ENCODE data around the gene ARL8B. TPM values are rescaled to one million over a fixed set of nuclear protein-coding genes. Genes with fewer than 3 reads are reported as not detected.

The ARL8B gene
- total and polyA plus RNA-seq, 2 of the 8 experiments (the other 6 are each of a cell fraction or from before 2014, with no cell fraction given) = 14.5 to 27.8 TPM

DNA sequence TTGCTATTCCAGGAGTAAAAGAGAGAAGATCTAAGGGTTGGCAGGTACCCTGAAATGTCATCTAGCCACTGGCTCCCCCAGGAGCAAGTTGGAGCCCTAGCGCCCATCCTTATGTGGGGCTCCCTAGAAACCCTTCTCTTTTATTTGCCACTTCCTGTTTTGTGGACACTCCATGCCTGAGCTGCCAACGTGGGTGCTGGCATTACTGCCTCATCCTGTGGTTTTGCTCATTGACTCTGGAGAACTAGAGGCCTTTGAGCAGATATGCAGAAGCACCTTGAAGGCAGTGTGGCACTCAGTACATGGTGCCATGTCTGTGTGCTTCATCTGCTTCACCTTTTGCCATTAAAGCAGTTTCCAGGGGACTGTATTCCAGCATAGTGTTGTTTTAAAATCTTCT lies 73.5 kb downstream of the ARL8B start:
- Histone ChIP-seq H2BK20ac (ENCODE audit: low read length) (no peak overlapping the region; the same call in 1 of the 2 replicates), H3K56ac (replicated peaks; ENCODE audit: insufficient read length, low read depth, low read length) (no peak overlapping the region), H3K79me1 (ENCODE audit: low read depth, low read length) (peaks cover 4% of the 10 kb centered on the region; the same call in 1 of the 2 replicates), H2BK5ac (ENCODE audit: low read depth, low read length) (0 out of 2 replicates have a peak overlapping the region, but pooled peaks have one; percentile 18), H3K79me2 (ENCODE audit: control insufficient read depth in 1 of 2, insufficient read depth in 2 of 2, low read length in 2 of 2) (peaks cover 0 to 44% of the 10 kb centered on the region in 2 experiments; a peak in 3 of 4 replicates), H3K9ac (replicated peaks in 1 of 4; ENCODE audit: extremely low read depth in 1 of 4, low read depth in 3 of 4, low read length in 3 of 4) (no peak overlapping the region), H4K8ac (ENCODE audit: extremely low read depth, insufficient read depth, low read length) (no peak overlapping the region; the same call in 1 of the 2 replicates), H3K27me3 (replicated peaks in 1 of 4; ENCODE audit: control insufficient read depth in 3 of 4, extremely low read depth in 1 of 4, insufficient read depth in 3 of 4, low read length in 3 of 4) (no peaks in the 10 kb centered on the region), H3K9me3 (ENCODE audit: insufficient read depth in 2 of 2, low read depth in 1 of 2, low read length in 1 of 2) (no peaks in the 10 kb centered on the region), H4K91ac (replicated peaks; ENCODE audit: insufficient read length, low read length) (no peak overlapping the region), H3K4me3 (ENCODE audit: extremely low read depth in 1 of 4, insufficient read depth in 2 of 4, low read depth in 3 of 4, low read length in 4 of 4) (no peak overlapping the region), H3K4me1 (replicated peaks in 1 of 4; ENCODE audit: control insufficient read depth in 3 of 4, insufficient read depth in 4 of 4, low read length in 3 of 4) (peaks cover 0 to 7% (median 5%) of the 10 kb centered on the region in 4 experiments; a peak in 5 of 7 replicates), H3K18ac (ENCODE audit: extremely low read depth, low read length) (no peak overlapping the region), H3K27ac (ENCODE audit: low read depth, low read length) (no peak overlapping the region), H3K36me3 (ENCODE audit: control insufficient read depth in 2 of 4, insufficient read depth in 4 of 4, low read length in 3 of 4) (peaks cover 0 to 11% (median 3%) of the 10 kb centered on the region in 4 experiments; a peak in 3 of 8 replicates), H2BK15ac (ENCODE audit: low read length) (no peak overlapping the region), H3K4ac (replicated peaks; ENCODE audit: insufficient read length, low read depth, low read length) (no peak overlapping the region), H2BK12ac (ENCODE audit: low read depth, low read length) (no peak overlapping the region), H2AK5ac (ENCODE audit: low read depth, low read length) (peak overlapping the region; percentile 94; the same call in 1 of the 2 replicates), H2BK120ac (replicated peaks; ENCODE audit: low read depth, low read length) (no peak overlapping the region), H3K23me2 (ENCODE audit: low read depth, low read length) (no peaks in the 10 kb centered on the region), H3K4me2 (ENCODE audit: insufficient read depth in 1 of 2, low read depth in 2 of 2, low read length in 2 of 2) (no peak overlapping the region), H3K14ac (ENCODE audit: insufficient read length) (no peak overlapping the region), H2AFZ (ENCODE audit: low read length) (no peak overlapping the region), H4K20me1 (replicated peaks in 1 of 2; ENCODE audit: control insufficient read depth in 1 of 2, insufficient read depth in 2 of 2, low read length in 2 of 2) (no peaks in the 10 kb centered on the region), H4K5ac (ENCODE audit: insufficient read length, low read depth, low read length) (no peak overlapping the region), H3K23ac (ENCODE audit: insufficient read length) (no peak overlapping the region)
- DNase-seq (ENCODE audit: low read depth in 1 of 2, low spot score in 2 of 2) = no peak
- POLR2A ChIA-PET (ENCODE audit: partially characterized antibody) = interaction anchor here (5.8 kb wide), 1 partner anchor 10 kb away, joined by 46 read pairs; the partner anchor contains the start of gene EDEM1
- CTCF ChIA-PET (ENCODE audit: partially characterized antibody) = interaction anchor here (1.2 to 2.4 kb wide), 4 partner anchors 11 to 849 kb away, joined by 3 to 10 read pairs (median 6); no protein-coding TSS in a partner anchor
- TF ChIP-seq EP300 (IDR thresholded peaks at IDR 0.05; ENCODE audit: borderline replicate concordance in 1 of 2, low read depth in 2 of 2, low read length in 2 of 2) = no peak
- TF ChIP-seq SIX5 (IDR thresholded peaks at IDR 0.05; ENCODE audit: low read depth, low read length) = no peak
- no peak for TF ChIP-seq BACH1 (IDR thresholded peaks at IDR 0.05; ENCODE audit: low read length)
- no peak for TF ChIP-seq TEAD4 (IDR thresholded peaks at IDR 0.05; ENCODE audit: low read depth, low read length)
- TF ChIP-seq RFX5 (IDR thresholded peaks at IDR 0.05; ENCODE audit: borderline replicate concordance, low read depth, low read length) = no peak
- no peak for TF ChIP-seq SP2 (IDR thresholded peaks at IDR 0.05; ENCODE audit: low read length)
- TF ChIP-seq MAFK (IDR thresholded peaks at IDR 0.05; ENCODE audit: low read depth, low read length) = no peak
- TF ChIP-seq TAF1 (IDR thresholded peaks at IDR 0.05; ENCODE audit: low read depth, low read length) = no peak
- TF ChIP-seq NRF1 (IDR thresholded peaks at IDR 0.05; ENCODE audit: low read depth, low read length) = no peak
- TF ChIP-seq CHD2 (IDR thresholded peaks at IDR 0.05; ENCODE audit: low read length) = no peak
- 83% methylated on average over 2 of the region's 2 CpGs; no CpG with 5 or more reads in 1 of the 2 experiments for WGBS, 2 experiments (ENCODE audit: extremely low coverage in 1 of 2, insufficient coverage in 1 of 2, insufficient read length in 1 of 2, insufficient replicate concordance in 2 of 2, low coverage in 1 of 2, low lambda C conversion rate in 2 of 2, missing lambda C conversion rate in 1 of 2)
- FAIRE-seq = no peak

Measured in H1 (cell line).